ENCODE measurements around the gene SAMD9L. TPM values are rescaled to one million over a fixed set of nuclear protein-coding genes. Genes with fewer than 3 reads are reported as not detected.

Gene SAMD9L
- total RNA-seq, result 11.9 and 17.0 TPM in 2 replicates

GRCh38 chr7:93148144-93148543, at the start of gene SAMD9L:
Gene SAMD9L (minus strand): TSS chr7:93148385. CDS start chr7:93135971, 12,414 bp downstream.

GRCh38 chr7:93117852-93118530, 30.2 kb downstream of the SAMD9L start, which contains the start of gene SAMD9:
Gene SAMD9 (minus strand): TSS chr7:93117979. CDS start chr7:93106097, 11,882 bp downstream.

Other genes starting within 250 kb of the SAMD9L start
- 10.4 and 11.9 TPM in 2 replicates for gene SAMD9, start 30.4 kb downstream of the SAMD9L start, total RNA-seq
- not detected in 2 replicates for gene HEPACAM2, start 78.1 kb upstream of the SAMD9L start, total RNA-seq
- gene VPS50, start 84.0 kb upstream of the SAMD9L start, total RNA-seq, result 31.5 and 33.5 TPM in 2 replicates

All from smooth muscle cell of the umbilical artery (primary cell).